GM12892 (cell line): Measurements from ENCODE around the gene INPP4B.

Experiments used
- POLR2A ChIP-seq: IDR thresholded peaks from 2 replicates; pipeline ENCODE4 v1.6.1; 2011; ENCODE audit warnings: low read depth, low read length, control low read depth
- POLR2AphosphoS5 ChIP-seq: IDR thresholded peaks from 2 replicates; pipeline ENCODE4 v1.6.1; 2011; ENCODE audit warnings: low read depth, low read length, control low read depth
- TAF1 ChIP-seq: IDR thresholded peaks from 2 replicates; pipeline ENCODE4 v1.6.1; 2011; ENCODE audit warnings: low read depth, mild to moderate bottlenecking, control low read depth, low read length, borderline replicate concordance

- TF ChIP-seq POLR2AphosphoS5 (no peak), POLR2A (no peak), TAF1 (no peak)
Measured at GRCh38 chr4:142418697-142419096, 427.4 kb downstream of the INPP4B start.
